GM10266 (cell line): Measurements from ENCODE around the gene SSB.
"Not testable (repeated sequence)": the region's sequence is repeated elsewhere in the genome, so short reads cannot be mapped to it uniquely, and the experiment has no call there.

Source experiments
- DNase-seq: peaks from one replicate; pipeline ENCODE4 v3.0.0; 2012; ENCODE audit errors: extremely low spot score
- TF ChIP-seq, protein P1 (sequence below): IDR thresholded peaks from 2 replicates; pipeline ENCODE4 v1.5.1; 2012; ENCODE audit warnings: mild to moderate bottlenecking, low read depth; ENCODE audit not compliant: control insufficient read depth, insufficient read depth; ENCODE audit errors: missing control alignments

Gene SSB

GRCh38 chr2:169839954-169840746 is 41.5 kb downstream of the SSB start:
- TF ChIP-seq, protein P1, sequence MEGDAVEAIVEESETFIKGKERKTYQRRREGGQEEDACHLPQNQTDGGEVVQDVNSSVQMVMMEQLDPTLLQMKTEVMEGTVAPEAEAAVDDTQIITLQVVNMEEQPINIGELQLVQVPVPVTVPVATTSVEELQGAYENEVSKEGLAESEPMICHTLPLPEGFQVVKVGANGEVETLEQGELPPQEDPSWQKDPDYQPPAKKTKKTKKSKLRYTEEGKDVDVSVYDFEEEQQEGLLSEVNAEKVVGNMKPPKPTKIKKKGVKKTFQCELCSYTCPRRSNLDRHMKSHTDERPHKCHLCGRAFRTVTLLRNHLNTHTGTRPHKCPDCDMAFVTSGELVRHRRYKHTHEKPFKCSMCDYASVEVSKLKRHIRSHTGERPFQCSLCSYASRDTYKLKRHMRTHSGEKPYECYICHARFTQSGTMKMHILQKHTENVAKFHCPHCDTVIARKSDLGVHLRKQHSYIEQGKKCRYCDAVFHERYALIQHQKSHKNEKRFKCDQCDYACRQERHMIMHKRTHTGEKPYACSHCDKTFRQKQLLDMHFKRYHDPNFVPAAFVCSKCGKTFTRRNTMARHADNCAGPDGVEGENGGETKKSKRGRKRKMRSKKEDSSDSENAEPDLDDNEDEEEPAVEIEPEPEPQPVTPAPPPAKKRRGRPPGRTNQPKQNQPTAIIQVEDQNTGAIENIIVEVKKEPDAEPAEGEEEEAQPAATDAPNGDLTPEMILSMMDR, result no peak
- no peak for DNase-seq

DNA sequence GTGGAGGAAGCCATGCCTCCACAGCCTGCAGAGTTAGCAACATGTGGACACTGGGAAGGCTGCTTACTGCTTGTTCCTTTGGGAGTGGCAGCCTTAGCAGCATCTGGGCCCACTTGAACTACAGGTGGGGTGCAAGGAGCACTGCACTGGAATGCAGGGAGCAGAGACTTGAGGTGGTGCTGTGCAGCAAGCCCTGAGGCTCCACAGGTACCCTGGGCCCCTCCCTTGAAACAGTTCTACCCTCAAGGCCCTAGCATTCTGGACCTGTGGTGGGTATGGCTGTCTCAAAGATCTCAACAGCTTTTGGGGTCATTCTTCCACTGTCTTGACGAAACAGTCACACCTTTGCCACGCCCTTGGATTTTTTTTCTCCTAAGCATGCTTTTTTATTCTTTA is 42.1 kb downstream of the SSB start:
- DNase-seq, result no peak
- TF ChIP-seq, protein P1, result no peak

DNA sequence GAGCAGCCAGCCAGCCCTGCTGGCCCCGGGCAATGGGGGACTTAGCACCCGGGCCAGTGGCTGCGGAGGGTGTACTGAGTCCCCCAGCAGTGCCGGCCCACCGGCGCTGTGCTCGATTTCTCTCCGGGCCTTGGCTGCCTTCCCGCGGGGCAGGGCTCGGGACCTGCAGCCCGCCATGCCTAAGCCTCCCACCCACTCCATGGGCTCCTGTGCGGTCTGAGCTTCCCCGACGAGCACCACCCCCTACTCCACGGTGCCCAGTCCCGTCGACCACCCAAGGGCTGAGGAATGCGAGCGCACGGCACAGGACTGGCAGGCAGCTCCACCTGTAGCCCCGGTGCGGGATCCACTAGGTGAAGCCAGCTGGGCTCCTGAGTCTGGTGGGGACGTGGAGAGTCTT is 43.0 kb downstream of the SSB start:
- not testable (repeated sequence) for DNase-seq

- TF ChIP-seq, protein P1, result no peak
- DNase-seq, result no peak
Observed at GRCh38 chr2:169845016-169845415, 46.3 kb downstream of the SSB start.

DNA sequence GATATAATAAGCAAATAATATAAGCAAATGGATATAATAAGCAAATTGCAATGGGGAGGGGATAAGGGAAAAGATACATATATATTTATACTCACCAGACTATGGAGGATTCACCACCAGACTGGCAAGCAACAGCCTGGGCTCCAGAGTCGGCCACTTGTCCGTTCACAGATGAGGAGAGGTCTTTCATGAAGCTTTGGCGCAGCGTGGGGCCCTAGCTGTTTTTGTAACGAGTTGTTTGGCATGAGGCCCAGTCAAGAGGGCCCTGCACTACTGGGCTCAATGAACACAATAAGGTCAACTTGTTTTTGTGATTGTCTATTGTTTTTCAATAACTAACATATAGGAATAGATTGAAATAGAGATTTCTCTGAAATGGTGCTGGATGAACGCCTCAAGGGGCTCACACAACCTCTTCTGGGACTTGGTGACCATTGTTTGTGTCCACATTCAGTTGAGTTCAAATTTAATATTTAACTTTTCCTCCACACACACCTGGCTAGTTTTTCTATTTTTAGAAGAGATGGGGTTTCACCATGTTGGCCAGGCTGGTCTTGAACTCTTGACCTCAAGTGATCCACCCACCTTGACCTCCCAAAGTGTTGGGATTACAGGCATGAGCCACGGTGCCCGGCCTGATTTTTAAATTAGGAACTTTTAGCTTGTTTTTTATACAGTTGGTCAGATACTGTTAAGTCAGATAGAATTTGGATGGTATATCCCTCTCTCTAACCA is 50.5 kb downstream of the SSB start:
- DNase-seq, result not testable (repeated sequence)

- no peak for DNase-seq
- TF ChIP-seq, protein P1, result no peak
Observed at GRCh38 chr2:169849710-169850109, 51.0 kb downstream of the SSB start.

DNA sequence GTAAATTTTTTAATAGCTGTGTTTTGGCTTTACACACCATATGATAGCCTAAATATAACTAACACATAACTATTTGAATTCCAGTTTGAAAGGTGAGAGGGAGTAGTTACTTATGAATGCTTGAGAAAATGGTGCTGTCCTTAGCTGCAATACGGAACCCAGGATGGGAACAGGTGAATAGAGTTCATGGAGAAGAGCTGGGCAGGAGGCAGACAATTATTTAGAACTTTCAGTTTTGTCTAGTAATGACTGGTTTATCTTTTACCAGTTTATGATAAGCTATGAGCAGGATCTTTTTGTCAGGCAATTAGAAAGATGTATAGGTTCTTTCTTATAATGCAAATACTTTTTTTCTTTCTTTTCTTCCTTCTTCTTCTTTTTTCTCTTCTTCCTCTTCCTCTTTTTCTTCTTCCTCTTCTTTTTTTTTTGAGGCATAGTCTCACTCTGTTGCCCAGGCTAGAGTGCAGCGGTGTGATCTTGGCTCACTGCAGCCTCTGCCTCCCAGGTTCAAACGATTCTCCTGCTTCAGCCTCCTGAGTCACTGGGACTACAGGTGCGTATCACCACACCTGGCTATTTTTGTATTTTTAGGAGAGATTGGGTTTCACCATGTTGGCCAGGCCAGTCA is 54.5 kb downstream of the SSB start:
- no peak for DNase-seq
- TF ChIP-seq, protein P1, result no peak

- DNase-seq, result not testable (repeated sequence)
Observed at GRCh38 chr2:169855281-169856258, 56.9 kb downstream of the SSB start.
